GM12878 (cell line): ENCODE results near the gene CRTC1. TPM values are rescaled to one million over a fixed set of nuclear protein-coding genes. Genes with fewer than 3 reads are reported as not detected.

Source experiments
- ATF7 ChIP-seq: fragments of 450-650 bp; IDR thresholded peaks from 2 replicates; pipeline ENCODE4 v1.6.1; 2016; ENCODE audit warnings: low read depth, mild to moderate bottlenecking
- ESRRA ChIP-seq: IDR thresholded peaks from 2 replicates; pipeline ENCODE4 v1.6.1; 2012; ENCODE audit warnings: mild to moderate bottlenecking, low read length, improper control_type of control experiment
- EZH2 ChIP-seq: IDR thresholded peaks from 2 replicates; pipeline ENCODE4 v1.6.1; 2012; ENCODE audit warnings: low read depth, mild to moderate bottlenecking, control low read depth, inconsistent platforms, low read length, borderline replicate concordance; ENCODE audit not compliant: control insufficient read depth
- GABPA ChIP-seq: IDR thresholded peaks from 2 replicates; pipeline ENCODE4 v1.6.1; 2014; ENCODE audit warnings: antibody characterized with exemption, low read depth, mild to moderate bottlenecking, inconsistent platforms
- IKZF2 ChIP-seq, 2 experiments: fragments of 450-650 bp; IDR thresholded peaks; 2 replicates each; pipeline ENCODE4 v1.6.1; 2017; ENCODE audit warnings: mild to moderate bottlenecking in 2 of 2, moderate library complexity in 2 of 2
- JUND ChIP-seq: IDR thresholded peaks from 2 replicates; pipeline ENCODE4 v1.6.1; 2012; ENCODE audit warnings: low read depth, mild to moderate bottlenecking, low read length, improper control_type of control experiment, moderate library complexity
- MAX ChIP-seq: IDR thresholded peaks from 2 replicates; pipeline ENCODE4 v1.6.1; 2012; ENCODE audit warnings: low read depth, low read length, improper control_type of control experiment
- MTA2 ChIP-seq: fragments of 450-650 bp; IDR thresholded peaks from 2 replicates; pipeline ENCODE4 v1.6.1; 2016; ENCODE audit warnings: low read depth, mild to moderate bottlenecking, moderate library complexity
- MXI1 ChIP-seq: fragments of 150-350 bp; IDR thresholded peaks from 2 replicates; pipeline ENCODE4 v1.6.1; 2011; ENCODE audit warnings: low read depth, mild to moderate bottlenecking, inconsistent platforms, low read length, improper control_type of control experiment
- MYC ChIP-seq: IDR thresholded peaks from 2 replicates; pipeline ENCODE4 v1.6.1; 2011; ENCODE audit warnings: mild to moderate bottlenecking, low read length, moderate library complexity, inconsistent platforms; ENCODE audit not compliant: insufficient read depth, insufficient replicate concordance, insufficient read length, severe bottlenecking
- RBBP5 ChIP-seq: fragments of 200-600 bp; sonication (generic); conservative IDR thresholded peaks from 2 replicates; pipeline ENCODE4 v1.6.1; 2016
- SMC3 ChIP-seq: IDR thresholded peaks from 2 replicates; pipeline ENCODE4 v1.6.1; 2011; ENCODE audit warnings: low read length, improper control_type of control experiment, borderline replicate concordance
- STAT1 ChIP-seq: fragments of 450-650 bp; conservative IDR thresholded peaks from 2 replicates; pipeline ENCODE4 v1.6.1; 2014; ENCODE audit warnings: antibody characterized with exemption, mild to moderate bottlenecking
- SUZ12 ChIP-seq: fragments of 200-600 bp; sonication (generic); IDR thresholded peaks from one replicate; pipeline ENCODE4 v1.6.1; 2018; ENCODE audit warnings: antibody characterized with exemption, mild to moderate bottlenecking; ENCODE audit not compliant: unreplicated experiment
- TBL1XR1 ChIP-seq: IDR thresholded peaks from 2 replicates; pipeline ENCODE4 v1.6.1; 2012; ENCODE audit warnings: low read depth, low read length, improper control_type of control experiment
- TCF7 ChIP-seq: IDR thresholded peaks from 2 replicates; pipeline ENCODE4 v1.6.1; 2014; ENCODE audit warnings: antibody characterized with exemption, borderline replicate concordance
- WRNIP1 ChIP-seq: IDR thresholded peaks from 2 replicates; pipeline ENCODE4 v1.6.1; 2011; ENCODE audit warnings: low read depth, low read length, improper control_type of control experiment, borderline replicate concordance
- ZNF207 ChIP-seq: fragments of 450-650 bp; IDR thresholded peaks from 2 replicates; pipeline ENCODE4 v1.6.1; 2014; ENCODE audit warnings: antibody characterized with exemption, mild to moderate bottlenecking, borderline replicate concordance
- ZNF274 ChIP-seq: IDR thresholded peaks from one replicate; pipeline ENCODE4 v1.8.0; 2011; ENCODE audit not compliant: insufficient read length, insufficient read depth
- polyA plus RNA-seq, 11 experiments: library from polyadenylated mRNA; depleted of rRNA in 4 of 11; unstranded in 6 of 11; stranded (reverse) in 5 of 11; fragments of >200 nt; fragmentation: Nextera tagmentation in 4 of 11; fragmentation: Illumina TruSeq in 1 of 11; extraction: Ambion mirVana in 4 of 11; extraction: Trizol in 1 of 11; gene quantifications; 1 replicate in 1 of 11; 2 replicates in 10 of 11; pipeline versions ENCODE4 v1.2.1 to v1.2.3, GENCODE V29; 2011 to 2016; ENCODE audit warnings: inconsistent platforms in 2 of 11, missing spikeins in 2 of 11, low read depth in 1 of 11
- total RNA-seq, 4 experiments: library from RNA; depleted of rRNA in 3 of 4; stranded (reverse); fragments of >200 nt in 3 of 4; fragmentation: Illumina TruSeq in 1 of 4; extraction: Trizol in 1 of 4; gene quantifications; 2 replicates each; pipeline versions ENCODE4 v1.2.1 to v1.2.3, GENCODE V29; 2013 to 2021
- TF ChIP-seq, protein P1 (sequence below): fragments of 450-650 bp; IDR thresholded peaks from 2 replicates; pipeline ENCODE4 v1.6.1; 2017; ENCODE audit warnings: borderline replicate concordance
- TF ChIP-seq, protein P2 (sequence below): fragments of 450-650 bp; IDR thresholded peaks from 2 replicates; pipeline ENCODE4 v1.6.1; 2018; ENCODE audit warnings: borderline replicate concordance, mild to moderate bottlenecking; ENCODE audit not compliant: partially characterized antibody
- TF ChIP-seq, protein P3 (sequence below): IDR thresholded peaks from 2 replicates; pipeline ENCODE4 v1.6.1; 2011; ENCODE audit warnings: mild to moderate bottlenecking, low read depth, low read length, moderate library complexity; ENCODE audit not compliant: insufficient replicate concordance
- TF ChIP-seq, protein P4 (sequence below): fragments of 450-650 bp; IDR thresholded peaks from 2 replicates; pipeline ENCODE4 v1.6.1; 2017; ENCODE audit warnings: mild to moderate bottlenecking, low read depth, inconsistent platforms; ENCODE audit not compliant: poor library complexity, severe bottlenecking

CRTC1 gene
- total and polyA plus RNA-seq, 10 of the 15 experiments (the other 5 are each of a cell fraction or from before 2014, with no cell fraction given), result 0.02 to 4.6 (median 1.1) TPM; not detected in 1

GRCh38 chr19:18831524-18832305 lies 148.2 kb downstream of the CRTC1 start, which contains the start of gene UPF1 (continued):
- TF ChIP-seq MXI1, result no peak
- TF ChIP-seq, protein P1, sequence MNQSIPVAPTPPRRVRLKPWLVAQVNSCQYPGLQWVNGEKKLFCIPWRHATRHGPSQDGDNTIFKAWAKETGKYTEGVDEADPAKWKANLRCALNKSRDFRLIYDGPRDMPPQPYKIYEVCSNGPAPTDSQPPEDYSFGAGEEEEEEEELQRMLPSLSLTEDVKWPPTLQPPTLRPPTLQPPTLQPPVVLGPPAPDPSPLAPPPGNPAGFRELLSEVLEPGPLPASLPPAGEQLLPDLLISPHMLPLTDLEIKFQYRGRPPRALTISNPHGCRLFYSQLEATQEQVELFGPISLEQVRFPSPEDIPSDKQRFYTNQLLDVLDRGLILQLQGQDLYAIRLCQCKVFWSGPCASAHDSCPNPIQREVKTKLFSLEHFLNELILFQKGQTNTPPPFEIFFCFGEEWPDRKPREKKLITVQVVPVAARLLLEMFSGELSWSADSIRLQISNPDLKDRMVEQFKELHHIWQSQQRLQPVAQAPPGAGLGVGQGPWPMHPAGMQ, result no peak
- TF ChIP-seq STAT1, result peak; percentile 87
- TF ChIP-seq RBBP5, result no peak
- TF ChIP-seq ZNF274, result no peak
- no peak; the same call in 1 of the 2 replicates for TF ChIP-seq TBL1XR1
- no peak for TF ChIP-seq JUND
- TF ChIP-seq, protein P2, sequence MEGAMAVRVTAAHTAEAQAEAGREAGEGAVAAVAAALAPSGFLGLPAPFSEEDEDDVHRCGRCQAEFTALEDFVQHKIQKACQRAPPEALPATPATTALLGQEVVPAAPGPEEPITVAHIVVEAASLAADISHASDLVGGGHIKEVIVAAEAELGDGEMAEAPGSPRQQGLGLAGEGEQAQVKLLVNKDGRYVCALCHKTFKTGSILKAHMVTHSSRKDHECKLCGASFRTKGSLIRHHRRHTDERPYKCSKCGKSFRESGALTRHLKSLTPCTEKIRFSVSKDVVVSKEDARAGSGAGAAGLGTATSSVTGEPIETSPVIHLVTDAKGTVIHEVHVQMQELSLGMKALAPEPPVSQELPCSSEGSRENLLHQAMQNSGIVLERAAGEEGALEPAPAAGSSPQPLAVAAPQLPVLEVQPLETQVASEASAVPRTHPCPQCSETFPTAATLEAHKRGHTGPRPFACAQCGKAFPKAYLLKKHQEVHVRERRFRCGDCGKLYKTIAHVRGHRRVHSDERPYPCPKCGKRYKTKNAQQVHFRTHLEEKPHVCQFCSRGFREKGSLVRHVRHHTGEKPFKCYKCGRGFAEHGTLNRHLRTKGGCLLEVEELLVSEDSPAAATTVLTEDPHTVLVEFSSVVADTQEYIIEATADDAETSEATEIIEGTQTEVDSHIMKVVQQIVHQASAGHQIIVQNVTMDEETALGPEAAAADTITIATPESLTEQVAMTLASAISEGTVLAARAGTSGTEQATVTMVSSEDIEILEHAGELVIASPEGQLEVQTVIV, result no peak
- TF ChIP-seq ATF7, result no peak
- peak; percentile 56 for TF ChIP-seq MAX
- TF ChIP-seq, protein P3, sequence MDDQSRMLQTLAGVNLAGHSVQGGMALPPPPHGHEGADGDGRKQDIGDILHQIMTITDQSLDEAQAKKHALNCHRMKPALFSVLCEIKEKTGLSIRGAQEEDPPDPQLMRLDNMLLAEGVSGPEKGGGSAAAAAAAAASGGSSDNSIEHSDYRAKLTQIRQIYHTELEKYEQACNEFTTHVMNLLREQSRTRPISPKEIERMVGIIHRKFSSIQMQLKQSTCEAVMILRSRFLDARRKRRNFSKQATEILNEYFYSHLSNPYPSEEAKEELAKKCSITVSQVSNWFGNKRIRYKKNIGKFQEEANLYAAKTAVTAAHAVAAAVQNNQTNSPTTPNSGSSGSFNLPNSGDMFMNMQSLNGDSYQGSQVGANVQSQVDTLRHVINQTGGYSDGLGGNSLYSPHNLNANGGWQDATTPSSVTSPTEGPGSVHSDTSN, result no peak
- TF ChIP-seq EZH2, result no peak
- TF ChIP-seq ESRRA, result peak; percentile 11; the same call in 1 of the 2 replicates
- TF ChIP-seq SMC3, result no peak
- TF ChIP-seq TCF7, result no peak
- TF ChIP-seq ZNF207, result peak; percentile 88
- no peak for TF ChIP-seq GABPA
- TF ChIP-seq MYC, result no peak
- TF ChIP-seq SUZ12, result no peak
- TF ChIP-seq MTA2, result peak; percentile 68
- no peak for TF ChIP-seq WRNIP1
- 0 out of 4 replicates have a peak, but pooled peaks of 1 of the 2 experiments have one; percentile 10 for TF ChIP-seq IKZF2 (IDR thresholded peaks at IDR 0.05)
- TF ChIP-seq, protein P4, sequence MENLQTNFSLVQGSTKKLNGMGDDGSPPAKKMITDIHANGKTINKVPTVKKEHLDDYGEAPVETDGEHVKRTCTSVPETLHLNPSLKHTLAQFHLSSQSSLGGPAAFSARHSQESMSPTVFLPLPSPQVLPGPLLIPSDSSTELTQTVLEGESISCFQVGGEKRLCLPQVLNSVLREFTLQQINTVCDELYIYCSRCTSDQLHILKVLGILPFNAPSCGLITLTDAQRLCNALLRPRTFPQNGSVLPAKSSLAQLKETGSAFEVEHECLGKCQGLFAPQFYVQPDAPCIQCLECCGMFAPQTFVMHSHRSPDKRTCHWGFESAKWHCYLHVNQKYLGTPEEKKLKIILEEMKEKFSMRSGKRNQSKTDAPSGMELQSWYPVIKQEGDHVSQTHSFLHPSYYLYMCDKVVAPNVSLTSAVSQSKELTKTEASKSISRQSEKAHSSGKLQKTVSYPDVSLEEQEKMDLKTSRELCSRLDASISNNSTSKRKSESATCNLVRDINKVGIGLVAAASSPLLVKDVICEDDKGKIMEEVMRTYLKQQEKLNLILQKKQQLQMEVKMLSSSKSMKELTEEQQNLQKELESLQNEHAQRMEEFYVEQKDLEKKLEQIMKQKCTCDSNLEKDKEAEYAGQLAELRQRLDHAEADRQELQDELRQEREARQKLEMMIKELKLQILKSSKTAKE, result no peak
